ENCODE measurements around the gene SH3GL2.

The SH3GL2 gene

GRCh38 chr9:17630531-17630949 lies 51.7 kb downstream of the SH3GL2 start:
- DNase-seq (ENCODE audit: low read depth) = no peak
- H3K4me3 ChIP-seq (ENCODE audit: low read depth, low read length) = no peak overlapping the region
- no peak for TF ChIP-seq CTCF (IDR thresholded peaks at IDR 0.05; ENCODE audit: low read depth, low read length, missing control alignments)

GRCh38 chr9:17631396-17631795 lies 52.5 kb downstream of the SH3GL2 start:
- TF ChIP-seq CTCF (IDR thresholded peaks at IDR 0.05; ENCODE audit: low read depth, low read length, missing control alignments) = no peak
- DNase-seq (ENCODE audit: low read depth) = no peak
- H3K4me3 ChIP-seq (ENCODE audit: low read depth, low read length) = no peak overlapping the region

DNA sequence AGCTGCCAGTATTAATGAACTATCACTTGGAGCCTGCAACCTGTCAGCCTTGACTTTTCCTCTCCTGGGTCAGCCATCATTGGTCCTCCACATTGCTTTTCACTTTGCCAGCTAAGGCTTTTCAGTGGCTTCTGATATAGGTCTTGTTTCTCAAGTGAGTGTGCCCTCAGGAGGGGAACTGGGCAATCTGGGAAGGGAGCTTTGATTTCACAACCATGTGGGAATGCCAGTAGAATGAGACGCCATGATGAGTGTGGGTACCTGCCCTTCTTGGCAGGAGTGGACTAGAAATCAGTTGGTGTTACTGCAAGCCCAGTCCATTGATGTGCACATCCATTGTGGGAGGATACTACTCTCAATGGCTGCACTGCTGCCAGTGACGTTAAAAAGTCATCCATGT lies 54.1 kb downstream of the SH3GL2 start:
- no peak for DNase-seq (ENCODE audit: low read depth)
- H3K4me3 ChIP-seq (ENCODE audit: low read depth, low read length) = no peak overlapping the region
- TF ChIP-seq CTCF (IDR thresholded peaks at IDR 0.05; ENCODE audit: low read depth, low read length, missing control alignments) = no peak

- DNase-seq (ENCODE audit: low read depth) = no peak
- no peak overlapping the region for H3K4me3 ChIP-seq (ENCODE audit: low read depth, low read length)
- TF ChIP-seq CTCF (IDR thresholded peaks at IDR 0.05; ENCODE audit: low read depth, low read length, missing control alignments) = no peak
Measured at GRCh38 chr9:17635115-17635890, 56.4 kb downstream of the SH3GL2 start.

DNA sequence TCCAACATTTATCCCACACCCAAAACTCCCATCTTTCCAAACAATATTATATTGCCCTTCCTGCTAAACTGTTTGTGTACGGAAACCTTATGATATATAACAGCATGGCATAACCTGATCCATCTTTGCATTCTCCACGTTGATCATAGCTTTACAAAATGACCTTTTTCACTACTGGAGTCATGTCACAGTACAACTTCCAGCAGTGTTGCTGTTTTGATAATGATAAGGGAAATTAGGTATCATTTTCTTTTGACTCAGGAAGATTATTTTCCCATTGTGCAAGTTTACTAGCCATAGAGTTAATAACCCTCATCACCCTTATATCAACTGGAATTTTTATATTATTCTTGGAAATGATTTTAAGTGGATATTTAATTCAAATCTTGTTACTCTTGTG lies 57.5 kb downstream of the SH3GL2 start:
- H3K4me3 ChIP-seq (ENCODE audit: low read depth, low read length) = no peak overlapping the region
- no peak for DNase-seq (ENCODE audit: low read depth)
- no peak for TF ChIP-seq CTCF (IDR thresholded peaks at IDR 0.05; ENCODE audit: low read depth, low read length, missing control alignments)

DNA sequence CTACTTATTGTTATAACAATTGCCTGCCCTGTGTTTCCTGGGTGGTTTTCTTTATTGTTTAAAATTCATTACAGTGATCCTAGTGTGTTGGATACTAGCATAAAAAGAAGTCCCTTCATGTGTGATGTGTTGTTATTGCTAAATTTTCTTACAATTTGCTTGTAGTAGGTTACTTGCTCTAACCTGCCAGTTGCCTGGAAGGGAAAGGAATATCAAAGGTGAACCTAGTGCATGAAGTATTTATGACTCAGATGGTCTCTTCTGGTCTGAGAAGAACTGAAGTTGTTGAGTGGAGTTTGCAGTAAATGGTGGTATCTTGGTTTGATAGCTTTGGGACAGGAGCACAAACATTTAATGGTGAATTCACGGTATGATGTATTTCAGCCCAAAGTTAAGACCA lies 58.0 kb downstream of the SH3GL2 start:
- H3K4me3 ChIP-seq (ENCODE audit: low read depth, low read length) = no peak overlapping the region
- TF ChIP-seq CTCF (IDR thresholded peaks at IDR 0.05; ENCODE audit: low read depth, low read length, missing control alignments) = no peak
- DNase-seq (ENCODE audit: low read depth) = no peak

GRCh38 chr9:17637229-17637628 lies 58.4 kb downstream of the SH3GL2 start:
- TF ChIP-seq CTCF (IDR thresholded peaks at IDR 0.05; ENCODE audit: low read depth, low read length, missing control alignments) = no peak
- H3K4me3 ChIP-seq (ENCODE audit: low read depth, low read length) = no peak overlapping the region
- DNase-seq (ENCODE audit: low read depth) = no peak
